K562 (cell line): ENCODE results near the gene RUNX3.

Experiments used
- SUPT5H ChIP-seq: fragments of 450-650 bp; IDR thresholded peaks from 2 replicates; pipeline ENCODE4 v1.6.1; 2016
- ZNF644 ChIP-seq: fragments of 200-800 bp; sonication (Bioruptor generic); IDR thresholded peaks from 2 replicates; pipeline ENCODE4 v1.6.1; 2016; ENCODE audit warnings: low read depth, missing genetic modification characterization, missing compliant biosample characterization

DNA sequence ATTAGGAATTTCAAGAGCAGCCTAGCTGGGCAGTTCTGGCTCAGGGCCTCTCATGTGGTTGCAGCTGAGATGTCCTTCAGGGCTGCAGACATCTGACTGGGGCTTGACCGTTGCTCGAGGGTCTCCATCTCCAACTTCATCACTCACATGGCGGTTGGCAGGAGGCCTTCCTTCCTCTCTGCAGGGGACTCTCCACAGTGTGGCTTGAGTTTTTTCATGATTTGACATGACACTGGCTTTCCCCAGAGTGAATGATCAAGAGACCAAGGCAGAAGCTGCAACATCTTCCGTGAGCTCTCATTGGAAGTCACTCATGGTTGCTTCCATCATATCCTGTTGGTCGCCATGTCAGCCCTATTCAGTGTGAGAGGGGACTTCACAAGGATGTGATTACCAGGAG lies 74.6 kb downstream of the RUNX3 start:
- TF ChIP-seq SUPT5H (no peak), ZNF644 (tag) (no peak)
